Esophagus squamous epithelium (tissue), 5 donors: ENCODE measurements around the gene TEAD4. TPM values are rescaled to one million over a fixed set of nuclear protein-coding genes. Genes with fewer than 3 reads are reported as not detected.
A peak's percentile ranks its signal among the peaks of the same experiment; 100 is the strongest.

Experiments
- DNase-seq: peaks from one replicate; lab custom pipeline; 2025; lab: John Stamatoyannopoulos, UW
- H3K27ac ChIP-seq, 4 donors: fragments of 200-600 bp; sonication (generic); one replicate each; pipeline ENCODE4 v1.5.1; 2016 to 2019; ENCODE audit warnings: mild to moderate bottlenecking in 1 of 4
- H3K27me3 ChIP-seq, 4 donors: fragments of 200-600 bp; sonication (generic); 1 replicate in 3 of 4; 2 replicates in 1 of 4; pipeline versions ENCODE4 v1.5.1 to v1.6.0; 2017 to 2021; ENCODE audit warnings: antibody characterized with exemption in 1 of 4
- H3K36me3 ChIP-seq, 3 donors: fragments of 200-600 bp; sonication (generic); one replicate each; pipeline ENCODE4 v1.5.1; 2016 to 2019
- H3K4me1 ChIP-seq, 3 donors: fragments of 200-600 bp; sonication (generic); one replicate each; pipeline ENCODE4 v1.5.1; 2017 to 2019
- H3K4me3 ChIP-seq, 4 donors: fragments of 200-600 bp; sonication (generic); 1 replicate in 3 of 4; 2 replicates in 1 of 4; pipeline ENCODE4 v1.5.1; 2016 to 2019; ENCODE audit warnings: mild to moderate bottlenecking in 2 of 4, moderate library complexity in 1 of 4
- H3K9me3 ChIP-seq, 3 donors: fragments of 200-600 bp; sonication (generic); one replicate each; pipeline ENCODE4 v1.5.1; 2016 to 2019
- POLR2A ChIP-seq, 4 donors: fragments of 450-650 bp; IDR thresholded peaks; one replicate each; pipeline ENCODE4 v1.6.1; 2017; ENCODE audit warnings: antibody characterized with exemption in 4 of 4, mild to moderate bottlenecking in 4 of 4, moderate library complexity in 3 of 4
- WGBS, 2 donors: methylation state at CpG; one replicate each; pipeline ENCODE4 v1.1.5; 2018; 5-methylcytosine and 5-hydroxymethylcytosine counted together
- intact Hi-C: fragments of 100-400 bp; cut with DNase I; formaldehyde crosslinking; loops from one replicate; pipeline ENCODE4 v1.15.0; 2022
- total RNA-seq, 4 donors: library from RNA; depleted of rRNA; stranded (reverse); fragments of >200 nt; gene quantifications; one replicate each; pipeline ENCODE4 v1.1.0, GENCODE V29; 2016
- TF ChIP-seq, protein P1 (sequence below), 6 experiments: fragments of 450-650 bp in 4 of 6; fragments of 200-600 bp in 2 of 6; sonication (generic) in 2 of 6; IDR thresholded peaks; one replicate each; pipeline ENCODE4 v1.5.1; 2016 to 2019; ENCODE audit warnings: antibody characterized with exemption in 6 of 6, mild to moderate bottlenecking in 4 of 6, moderate library complexity in 4 of 6
- donor health status: DM: yes; HTN: yes; CAD: no.

TEAD4 gene
- total RNA-seq, 4 donors from 2014 or later: 10.7 to 16.6 (median 13.5) TPM

DNA sequence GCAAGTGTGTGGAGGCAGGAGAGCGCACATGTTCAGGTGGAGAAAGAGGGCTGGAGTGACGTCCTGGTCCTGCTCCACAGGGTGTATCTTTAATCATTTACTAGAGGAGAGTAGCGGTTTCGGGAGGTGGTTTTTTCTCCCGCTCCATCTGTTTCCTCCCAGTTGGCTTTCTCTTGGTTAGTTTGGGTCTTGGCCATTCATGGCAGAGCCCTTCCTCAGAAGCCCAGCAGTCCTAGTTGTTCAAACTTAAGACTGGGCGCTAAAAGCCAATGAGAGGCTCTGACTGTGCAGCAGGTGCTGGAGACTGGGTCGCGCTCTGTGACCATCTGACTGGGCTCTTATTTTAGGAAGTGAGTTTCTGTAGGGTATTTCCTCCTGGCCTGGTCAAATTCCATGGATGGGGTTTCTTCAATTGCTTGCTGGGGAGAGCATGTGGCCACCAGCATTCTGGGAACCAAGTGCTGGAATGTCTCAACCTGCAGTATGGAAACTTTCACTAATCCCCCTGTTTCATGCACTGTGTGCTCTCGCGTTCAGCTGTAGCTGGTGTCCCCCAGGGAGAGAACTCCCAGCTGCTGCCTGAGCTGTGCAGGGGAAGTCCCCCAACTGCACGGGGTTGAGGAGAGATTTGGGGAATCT lies 90.5 kb downstream of the TEAD4 start:
- H3K4me1 ChIP-seq: no peaks in the 10 kb centered on the region
- no peak for DNase-seq
- intact Hi-C loops: no loop called here
- TF ChIP-seq, protein P1, sequence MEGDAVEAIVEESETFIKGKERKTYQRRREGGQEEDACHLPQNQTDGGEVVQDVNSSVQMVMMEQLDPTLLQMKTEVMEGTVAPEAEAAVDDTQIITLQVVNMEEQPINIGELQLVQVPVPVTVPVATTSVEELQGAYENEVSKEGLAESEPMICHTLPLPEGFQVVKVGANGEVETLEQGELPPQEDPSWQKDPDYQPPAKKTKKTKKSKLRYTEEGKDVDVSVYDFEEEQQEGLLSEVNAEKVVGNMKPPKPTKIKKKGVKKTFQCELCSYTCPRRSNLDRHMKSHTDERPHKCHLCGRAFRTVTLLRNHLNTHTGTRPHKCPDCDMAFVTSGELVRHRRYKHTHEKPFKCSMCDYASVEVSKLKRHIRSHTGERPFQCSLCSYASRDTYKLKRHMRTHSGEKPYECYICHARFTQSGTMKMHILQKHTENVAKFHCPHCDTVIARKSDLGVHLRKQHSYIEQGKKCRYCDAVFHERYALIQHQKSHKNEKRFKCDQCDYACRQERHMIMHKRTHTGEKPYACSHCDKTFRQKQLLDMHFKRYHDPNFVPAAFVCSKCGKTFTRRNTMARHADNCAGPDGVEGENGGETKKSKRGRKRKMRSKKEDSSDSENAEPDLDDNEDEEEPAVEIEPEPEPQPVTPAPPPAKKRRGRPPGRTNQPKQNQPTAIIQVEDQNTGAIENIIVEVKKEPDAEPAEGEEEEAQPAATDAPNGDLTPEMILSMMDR (IDR thresholded peaks at IDR 0.05): no peak
- TF ChIP-seq POLR2A (IDR thresholded peaks at IDR 0.05): no peak
- no peaks in the 10 kb centered on the region for H3K36me3 ChIP-seq
- H3K27me3 ChIP-seq: no peaks in the 10 kb centered on the region
- no peak overlapping the region for H3K4me3 ChIP-seq
- no peaks in the 10 kb centered on the region for H3K9me3 ChIP-seq
- no peak overlapping the region for H3K27ac ChIP-seq
- 74 to 79% methylated on average over 11 of the region's 11 CpGs for WGBS, 2 donors

DNA sequence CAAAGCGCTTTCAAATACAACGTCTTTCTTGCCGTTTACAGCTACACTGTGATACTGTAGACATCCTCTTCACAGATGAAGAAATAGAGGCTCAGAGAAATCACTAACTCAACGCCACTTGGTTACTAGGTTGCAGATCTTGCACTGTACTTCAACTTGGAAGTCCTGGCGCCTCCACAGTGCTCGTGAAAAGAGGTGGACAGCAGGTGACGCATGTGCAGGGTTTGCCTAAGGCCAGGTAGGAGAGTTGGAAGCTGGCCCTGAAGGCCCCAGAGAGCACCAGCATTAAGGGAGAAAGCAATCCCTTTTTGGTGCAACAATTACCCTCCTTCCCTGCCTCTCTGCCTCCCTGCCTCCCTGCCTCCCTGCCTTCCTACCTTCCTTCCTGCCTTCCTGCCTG lies 95.2 kb downstream of the TEAD4 start:
- Histone ChIP-seq H3K4me1 (peaks cover 0 to 8% (median 0%) of the 10 kb centered on the region in 3 donors), H3K27ac (no peak overlapping the region), H3K4me3 (no peak overlapping the region), H3K27me3 (peaks cover 0 to 7% (median 0%) of the 10 kb centered on the region in 4 donors), H3K36me3 (no peaks in the 10 kb centered on the region), H3K9me3 (no peaks in the 10 kb centered on the region)
- intact Hi-C loops: no loop called here
- 75 to 78% methylated on average over 5 to 7 of the region's 7 CpGs for WGBS, 2 donors
- TF ChIP-seq, protein P1 (IDR thresholded peaks at IDR 0.05): no peak
- TF ChIP-seq POLR2A (IDR thresholded peaks at IDR 0.05): no peak
- DNase-seq: no peak

DNA sequence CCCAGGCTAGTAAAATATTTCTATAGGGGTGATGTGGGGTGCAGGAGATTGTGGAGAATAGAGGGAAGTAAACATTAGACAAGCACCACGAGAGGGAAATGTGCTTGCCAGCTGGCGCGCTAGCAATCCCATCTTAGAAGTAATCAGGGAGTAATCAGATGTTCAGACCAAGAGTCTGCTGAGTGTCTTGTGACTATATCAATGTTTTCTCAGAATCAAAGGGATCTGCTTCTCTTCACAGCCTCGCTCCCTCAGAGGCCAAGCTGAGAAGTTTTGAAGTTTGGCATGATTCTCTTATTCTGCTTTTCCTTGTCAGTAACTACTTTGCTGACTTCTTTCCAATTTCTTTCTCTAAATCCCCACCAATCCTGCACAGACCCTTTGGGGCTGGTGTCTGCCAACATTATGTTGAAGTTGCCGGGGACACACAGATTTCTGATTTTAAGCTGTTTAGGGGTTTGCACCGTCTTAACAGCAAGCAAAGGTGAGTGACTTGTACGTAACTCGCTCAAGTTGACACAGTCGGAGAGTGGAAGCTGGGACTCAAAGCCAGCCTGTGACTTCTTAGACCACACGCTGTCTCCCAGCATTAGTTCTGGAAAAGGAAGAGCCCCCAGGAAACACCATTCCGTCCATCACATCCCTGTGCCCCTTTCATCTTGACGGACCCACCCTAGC lies 96.0 kb downstream of the TEAD4 start:
- Histone ChIP-seq H3K27me3 (peaks cover 0 to 7% (median 0%) of the 10 kb centered on the region in 4 donors), H3K4me3 (no peak overlapping the region), H3K27ac (peak overlapping the region in 1 of 4 donors; percentile 44), H3K36me3 (no peaks in the 10 kb centered on the region), H3K4me1 (peaks cover 0 to 8% (median 0%) of the 10 kb centered on the region in 3 donors), H3K9me3 (no peaks in the 10 kb centered on the region)
- DNase-seq: no peak
- no peak for TF ChIP-seq POLR2A (IDR thresholded peaks at IDR 0.05)
- TF ChIP-seq, protein P1 (IDR thresholded peaks at IDR 0.05): no peak
- intact Hi-C loops: no loop called here
- WGBS, 2 donors: 59 to 66% methylated on average over 10 to 11 of the region's 12 CpGs

DNA sequence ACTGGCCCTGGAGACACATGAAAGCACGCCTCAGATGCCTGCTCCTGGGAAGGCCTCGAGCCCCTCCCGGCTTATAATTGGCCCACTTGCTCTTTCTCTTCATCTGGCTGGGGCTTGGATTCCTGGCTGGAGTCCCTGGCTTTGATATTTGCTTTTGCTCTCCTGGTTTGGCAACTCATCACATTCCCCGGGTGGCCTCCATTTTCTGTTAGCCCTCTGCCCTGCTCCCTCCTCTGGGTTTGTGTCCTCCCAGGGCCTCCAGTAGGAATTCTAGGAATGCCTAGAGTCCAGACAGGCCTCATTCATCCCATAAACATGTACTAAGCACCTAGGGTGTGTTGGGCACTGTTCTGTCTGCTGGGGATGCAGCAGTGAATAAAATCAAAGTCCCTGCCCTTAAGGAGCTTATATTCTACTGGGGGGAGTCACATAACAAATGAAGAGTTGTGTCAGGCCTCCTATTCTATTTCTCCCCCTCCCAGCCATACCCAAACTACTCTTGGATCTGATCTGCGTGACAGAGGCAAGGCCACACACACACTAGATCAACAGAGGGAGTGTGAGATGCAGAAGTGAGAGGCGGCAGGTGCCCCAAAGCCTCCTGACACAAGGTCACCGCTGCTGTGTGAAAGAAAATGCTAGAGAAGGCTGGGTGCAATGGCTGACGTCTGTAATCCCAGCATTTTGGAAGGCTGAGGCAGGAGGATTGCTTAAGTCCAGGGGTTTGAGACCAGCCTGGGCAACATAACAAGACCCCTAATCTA lies 96.7 kb downstream of the TEAD4 start:
- DNase-seq: no peak
- Histone ChIP-seq H3K4me1 (peaks cover 0 to 8% (median 0%) of the 10 kb centered on the region in 3 donors), H3K36me3 (no peaks in the 10 kb centered on the region), H3K27ac (peak overlapping the region in 1 of 4 donors; percentile 44), H3K9me3 (no peaks in the 10 kb centered on the region), H3K4me3 (no peak overlapping the region), H3K27me3 (peaks cover 0 to 14% (median 0%) of the 10 kb centered on the region in 4 donors)
- intact Hi-C loops: no loop called here
- 45 to 84% methylated on average over 7 to 8 of the region's 8 CpGs for WGBS, 2 donors
- TF ChIP-seq, protein P1 (IDR thresholded peaks at IDR 0.05): no peak
- TF ChIP-seq POLR2A (IDR thresholded peaks at IDR 0.05): no peak
